Muscle layer of colon (tissue), 2 donors: ENCODE measurements around the gene ALK.

Experiments
- H3K27ac ChIP-seq: one replicate; pipeline ENCODE4 v1.7.0; 2013; ENCODE audit warnings: low read depth, mild to moderate bottlenecking, low read length, moderate library complexity
- H3K27me3 ChIP-seq, 2 donors: one replicate each; pipeline ENCODE4 v1.7.0; 2013; ENCODE audit warnings: low read length in 2 of 2, mild to moderate bottlenecking in 2 of 2; ENCODE audit not compliant: insufficient read depth in 2 of 2, control insufficient read depth in 1 of 2
- H3K36me3 ChIP-seq: one replicate; pipeline ENCODE4 v1.7.0; 2013; ENCODE audit warnings: mild to moderate bottlenecking, low read length; ENCODE audit not compliant: insufficient read depth
- H3K4me1 ChIP-seq: one replicate; pipeline ENCODE4 v1.7.0; 2013; ENCODE audit warnings: mild to moderate bottlenecking, low read length; ENCODE audit not compliant: insufficient read depth
- H3K4me3 ChIP-seq, 2 donors: one replicate each; pipeline ENCODE4 v1.7.0; 2013; ENCODE audit warnings: low read length in 2 of 2, low read depth in 1 of 2, mild to moderate bottlenecking in 1 of 2, moderate library complexity in 1 of 2
- H3K9ac ChIP-seq: one replicate; pipeline ENCODE4 v1.7.0; 2013; ENCODE audit warnings: low read length
- H3K9me3 ChIP-seq: one replicate; pipeline ENCODE4 v1.7.0; 2013; ENCODE audit warnings: mild to moderate bottlenecking, low read length
- donor health status: abdominal sarcoma.
- donor health status: Adenocarcinoma of cecum.

ALK gene

DNA sequence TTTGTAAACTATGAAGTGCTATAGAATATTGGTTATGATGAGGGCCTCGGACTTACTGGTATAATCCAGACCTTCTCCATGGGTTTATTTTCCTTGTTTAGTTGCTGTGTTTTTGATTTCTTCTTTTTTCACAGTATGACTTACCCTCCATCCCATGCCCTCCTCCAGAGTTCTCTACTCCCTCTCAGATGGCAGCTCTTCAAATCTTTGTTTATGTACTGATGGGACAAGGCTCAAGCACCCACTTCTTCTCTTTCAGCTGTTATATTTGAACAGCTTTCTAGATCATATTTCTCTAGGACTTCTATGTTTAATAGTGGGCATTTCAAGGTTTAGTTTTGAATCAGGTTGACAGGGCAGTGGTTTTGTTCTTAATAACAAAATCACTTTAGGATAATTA, 762.3 kb downstream of the ALK start:
- no peaks in the 10 kb centered on the region for H3K27me3 ChIP-seq
- no peaks in the 10 kb centered on the region for H3K4me1 ChIP-seq
- no peak overlapping the region for H3K4me3 ChIP-seq
- H3K27ac ChIP-seq = no peak overlapping the region
- H3K9ac ChIP-seq = no peak overlapping the region
- H3K9me3 ChIP-seq = no peaks in the 10 kb centered on the region
- H3K36me3 ChIP-seq = peaks cover 49% of the 10 kb centered on the region

DNA sequence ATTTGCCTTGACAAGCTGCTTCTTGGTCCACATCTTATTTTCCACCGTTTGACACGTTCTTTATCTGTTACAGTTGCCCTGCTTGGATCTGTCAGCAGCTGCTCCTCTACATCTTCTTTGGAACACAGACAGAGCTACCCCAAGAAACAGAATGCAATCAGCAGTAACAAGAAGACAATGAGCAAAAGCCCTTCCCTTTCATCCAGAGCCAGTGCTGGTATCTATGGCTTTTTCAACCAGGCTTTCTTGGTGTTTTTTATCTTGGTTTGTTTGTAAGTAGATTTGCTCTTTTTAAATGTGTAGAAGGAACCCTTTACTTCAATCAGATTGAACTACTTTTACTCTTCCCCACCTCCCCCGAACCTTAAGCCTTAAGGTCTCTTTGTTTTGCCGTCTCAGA, 764.3 kb downstream of the ALK start:
- Histone ChIP-seq H3K9me3 (no peaks in the 10 kb centered on the region), H3K36me3 (peaks cover 63% of the 10 kb centered on the region), H3K27me3 (no peaks in the 10 kb centered on the region), H3K27ac (no peak overlapping the region), H3K4me3 (no peak overlapping the region), H3K9ac (no peak overlapping the region), H3K4me1 (no peaks in the 10 kb centered on the region)

DNA sequence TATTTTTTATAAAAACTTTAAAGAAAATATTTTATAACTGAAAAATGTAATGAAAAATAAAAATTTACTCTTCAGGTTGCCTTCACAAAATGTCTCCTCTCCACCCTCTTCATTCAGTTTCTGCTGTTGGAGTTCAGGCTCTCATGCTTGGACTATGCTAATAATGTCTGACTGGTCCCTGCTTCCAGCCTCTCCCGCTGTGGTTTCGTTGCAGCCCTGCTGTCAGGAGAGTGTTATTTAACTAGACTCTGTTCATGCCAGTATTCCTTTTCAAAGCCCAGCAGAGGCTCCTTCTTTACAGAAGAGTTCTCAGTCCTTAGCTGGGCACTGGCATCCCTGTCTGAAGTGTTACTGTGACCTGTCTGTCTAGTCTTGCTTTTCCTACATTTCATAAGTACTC, 765.8 kb downstream of the ALK start:
- H3K9ac ChIP-seq = no peak overlapping the region
- H3K27me3 ChIP-seq = no peaks in the 10 kb centered on the region
- no peaks in the 10 kb centered on the region for H3K4me1 ChIP-seq
- no peaks in the 10 kb centered on the region for H3K9me3 ChIP-seq
- H3K36me3 ChIP-seq = peaks cover 56% of the 10 kb centered on the region
- no peak overlapping the region for H3K4me3 ChIP-seq
- H3K27ac ChIP-seq = no peak overlapping the region

DNA sequence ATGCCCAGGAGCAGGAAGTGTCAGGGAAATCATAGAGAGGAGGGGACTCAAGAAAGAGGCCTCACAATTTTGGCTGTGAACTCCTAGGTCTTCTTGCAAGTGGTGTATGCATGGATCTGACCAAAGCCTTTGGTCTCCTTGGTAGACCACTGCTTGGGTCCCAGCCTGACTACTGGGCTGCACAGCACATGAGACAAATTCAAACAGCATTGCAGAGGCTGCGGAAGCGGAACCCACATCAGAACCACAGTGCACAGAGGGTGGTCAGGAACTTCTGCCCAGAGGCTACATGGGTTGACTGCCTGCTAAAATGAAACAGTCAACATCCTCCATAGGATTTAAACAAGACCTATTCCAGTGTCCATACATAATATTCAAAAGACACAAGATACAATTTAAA, 766.8 kb downstream of the ALK start:
- Histone ChIP-seq H3K27ac (no peak overlapping the region), H3K9ac (no peak overlapping the region), H3K36me3 (peaks cover 50% of the 10 kb centered on the region), H3K4me1 (no peaks in the 10 kb centered on the region), H3K4me3 (no peak overlapping the region), H3K9me3 (no peaks in the 10 kb centered on the region), H3K27me3 (no peaks in the 10 kb centered on the region)

DNA sequence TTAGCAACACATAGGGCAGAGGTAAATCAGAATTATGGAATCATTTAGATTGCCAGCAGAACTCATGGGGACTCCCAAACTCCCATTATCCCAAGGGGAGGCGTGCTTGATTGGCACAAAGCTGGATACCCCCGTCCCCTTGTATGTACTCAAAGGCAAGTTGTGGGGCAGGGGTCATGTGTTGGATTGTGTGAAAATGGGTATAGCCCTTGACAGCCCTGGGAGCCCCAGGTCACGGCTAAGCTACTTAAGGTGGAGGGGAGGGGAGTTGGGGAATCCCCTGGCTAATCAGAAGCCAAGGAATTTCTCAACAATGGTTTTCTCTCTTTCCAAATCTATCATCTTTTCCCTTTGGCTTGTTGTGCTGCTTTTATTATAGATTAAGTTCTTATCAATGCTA, 773.4 kb downstream of the ALK start:
- H3K9ac ChIP-seq = no peak overlapping the region
- H3K4me1 ChIP-seq = no peaks in the 10 kb centered on the region
- no peak overlapping the region for H3K27ac ChIP-seq
- no peak overlapping the region for H3K4me3 ChIP-seq
- peaks cover 38% of the 10 kb centered on the region for H3K36me3 ChIP-seq
- H3K9me3 ChIP-seq = no peaks in the 10 kb centered on the region
- H3K27me3 ChIP-seq = no peaks in the 10 kb centered on the region

DNA sequence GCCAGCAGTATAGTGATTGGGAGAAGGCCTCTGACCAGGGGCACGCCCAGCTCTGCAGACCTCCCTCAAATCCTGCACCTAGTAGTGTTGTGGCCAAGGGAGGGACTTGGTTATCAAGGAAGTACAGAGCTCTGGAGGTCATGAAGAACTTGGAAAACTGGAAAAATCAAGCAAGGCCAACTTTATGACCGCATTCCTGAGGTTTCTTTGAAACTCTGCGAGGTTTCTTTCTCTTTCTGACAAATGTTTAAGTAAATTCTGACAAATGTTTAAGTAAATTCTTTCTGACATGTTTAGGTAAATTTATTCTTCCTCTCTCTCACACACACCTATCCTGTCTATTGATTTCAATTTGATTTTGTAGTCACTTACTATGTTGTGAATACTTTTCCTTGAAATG, 775.2 kb downstream of the ALK start:
- no peaks in the 10 kb centered on the region for H3K4me1 ChIP-seq

DNA sequence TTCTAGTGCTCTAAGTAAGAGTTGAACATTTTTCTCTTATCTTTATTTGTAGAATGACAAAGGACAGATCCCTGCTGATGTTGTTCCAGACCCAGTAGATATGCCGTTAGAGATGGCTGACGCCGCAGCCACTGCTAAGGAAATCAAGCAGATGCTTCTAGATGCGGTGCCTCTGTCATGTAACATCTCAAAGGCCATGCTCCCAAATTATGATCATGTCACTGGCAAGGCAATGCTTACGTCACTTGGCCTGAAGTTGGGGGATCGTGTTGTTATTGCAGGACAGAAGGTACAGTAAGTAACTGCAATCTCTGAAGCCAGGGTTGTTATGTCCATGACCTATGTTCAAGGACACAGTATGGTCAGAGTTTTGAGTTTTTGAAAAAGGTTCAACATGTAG, 777.7 kb downstream of the ALK start:
- Histone ChIP-seq H3K4me1 (no peaks in the 10 kb centered on the region), H3K9ac (no peak overlapping the region), H3K9me3 (no peaks in the 10 kb centered on the region), H3K27ac (no peak overlapping the region), H3K36me3 (peaks cover 31% of the 10 kb centered on the region), H3K4me3 (no peak overlapping the region), H3K27me3 (no peaks in the 10 kb centered on the region)

More for the DNA sequence above, 775.2 kb downstream of the ALK start:
- peaks cover 31% of the 10 kb centered on the region for H3K36me3 ChIP-seq
- no peaks in the 10 kb centered on the region for H3K9me3 ChIP-seq
- no peak overlapping the region for H3K4me3 ChIP-seq
- no peak overlapping the region for H3K27ac ChIP-seq
- no peak overlapping the region for H3K9ac ChIP-seq
- H3K27me3 ChIP-seq = no peaks in the 10 kb centered on the region
